Activated naive CD8-positive, alpha-beta T cell treated with anti-CD3 and anti-CD28 coated beads for 36 hours (primary cell): Measurements from ENCODE around the gene ERAP2. TPM values are rescaled to one million over a fixed set of nuclear protein-coding genes. Genes with fewer than 3 reads are reported as not detected.
A peak's percentile ranks its signal among the peaks of the same experiment; 100 is the strongest.

Source experiments
- DNase-seq: peaks from one replicate; pipeline ENCODE4 v3.0.0; 2021
- H3K27ac Mint-ChIP-seq: one replicate; pipeline ENCODE4 v1.8.0; 2022; ENCODE audit warnings: mild to moderate bottlenecking, moderate library complexity, mixed read lengths
- H3K27me3 Mint-ChIP-seq: one replicate; pipeline ENCODE4 v1.8.0; 2022; ENCODE audit warnings: mild to moderate bottlenecking, mixed read lengths
- H3K36me3 Mint-ChIP-seq: one replicate; pipeline ENCODE4 v1.8.0; 2021; ENCODE audit warnings: mild to moderate bottlenecking, mixed read lengths
- H3K4me1 Mint-ChIP-seq: one replicate; pipeline ENCODE4 v1.8.0; 2021; ENCODE audit warnings: mixed read lengths
- H3K4me3 Mint-ChIP-seq: one replicate; pipeline ENCODE4 v1.8.0; 2022; ENCODE audit warnings: mild to moderate bottlenecking, moderate library complexity, mixed read lengths
- H3K9me3 Mint-ChIP-seq: one replicate; pipeline ENCODE4 v1.8.0; 2022; ENCODE audit warnings: mixed read lengths
- total RNA-seq, 2 experiments: library from RNA; stranded (reverse); gene quantifications; one replicate each; pipeline ENCODE4 v1.2.3, GENCODE V29; 2021

The ERAP2 gene
- total RNA-seq, 2 experiments from 2014 or later, result 44.8 to 47.1 TPM

- Mint-ChIP-seq H3K27ac (no peak overlapping the region), H3K4me1 (peaks cover 73% of the 10 kb centered on the region), H3K4me3 (no peak overlapping the region), H3K36me3 (peaks cover 36% of the 10 kb centered on the region), H3K9me3 (no peaks in the 10 kb centered on the region), H3K27me3 (no peaks in the 10 kb centered on the region)
- DNase-seq, result no peak
Measured at GRCh38 chr5:96942911-96943310, 66.6 kb downstream of the ERAP2 start.

- no peaks in the 10 kb centered on the region for H3K27me3 Mint-ChIP-seq
- H3K27ac Mint-ChIP-seq, result peak overlapping the region; percentile 34
- H3K4me3 Mint-ChIP-seq, result no peak overlapping the region
- H3K4me1 Mint-ChIP-seq, result peaks cover 64% of the 10 kb centered on the region
- no peak for DNase-seq
- no peaks in the 10 kb centered on the region for H3K9me3 Mint-ChIP-seq
- peaks cover 35% of the 10 kb centered on the region for H3K36me3 Mint-ChIP-seq
Measured at GRCh38 chr5:96943799-96944198, 67.5 kb downstream of the ERAP2 start.

DNA sequence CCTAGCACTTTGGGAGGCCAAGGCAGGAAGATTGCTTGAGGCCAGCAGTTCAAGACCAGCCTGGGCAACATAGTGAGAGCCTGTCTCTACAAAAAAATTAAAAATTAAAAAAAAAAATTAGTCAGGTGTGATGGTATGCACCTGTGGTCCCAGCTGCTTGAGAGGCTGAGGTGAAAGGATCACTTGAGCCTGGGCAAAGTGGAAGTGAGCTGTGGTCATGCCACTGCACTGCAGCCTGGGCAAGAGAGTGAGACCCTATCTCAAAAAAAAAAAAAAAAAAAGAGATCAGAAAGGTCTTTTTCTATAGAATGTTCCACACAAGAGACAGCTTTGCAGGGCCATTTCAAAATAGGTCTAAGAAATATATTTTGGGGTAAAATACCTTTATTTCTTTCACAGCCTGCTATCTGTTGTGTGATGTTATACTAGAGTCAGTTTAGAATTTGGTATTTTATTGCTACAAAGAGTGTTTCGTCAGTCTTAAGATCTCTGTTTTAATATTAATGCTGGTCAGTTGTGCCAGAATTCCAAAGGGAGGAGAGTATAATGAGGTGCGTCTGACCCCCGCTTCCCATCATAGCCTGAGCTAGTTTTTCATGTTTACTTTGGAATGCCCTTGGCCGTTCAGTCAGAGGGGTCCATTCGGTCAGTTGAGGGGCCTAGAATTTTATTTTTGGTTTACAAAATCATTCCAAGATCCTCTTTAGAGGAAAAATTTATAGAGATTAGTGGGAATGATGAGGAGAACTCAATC is 69.0 kb downstream of the ERAP2 start:
- Mint-ChIP-seq H3K9me3 (peaks cover 7% of the 10 kb centered on the region), H3K4me3 (no peak overlapping the region), H3K27ac (no peak overlapping the region), H3K27me3 (no peaks in the 10 kb centered on the region), H3K4me1 (peaks cover 65% of the 10 kb centered on the region), H3K36me3 (peaks cover 49% of the 10 kb centered on the region)
- no peak for DNase-seq

DNA sequence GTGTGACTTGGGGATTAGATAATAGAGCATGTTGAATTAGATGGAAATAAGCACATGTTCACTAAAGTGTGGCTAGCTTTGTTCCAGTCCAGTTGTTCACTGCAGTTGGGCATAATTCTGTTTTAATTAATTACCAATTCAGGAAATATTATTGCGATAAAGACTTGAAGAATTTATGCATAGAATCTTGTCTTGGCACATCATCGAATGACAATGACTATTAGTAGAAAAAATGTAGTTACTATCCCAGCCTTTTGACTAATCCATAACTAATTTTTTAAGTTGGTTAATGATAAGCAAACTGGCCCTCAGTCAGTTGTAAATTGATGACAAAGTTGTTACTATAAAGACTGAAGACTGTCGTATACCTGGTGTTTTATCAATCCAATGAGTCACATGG is 70.1 kb downstream of the ERAP2 start:
- Mint-ChIP-seq H3K4me1 (peaks cover 62% of the 10 kb centered on the region), H3K4me3 (no peak overlapping the region), H3K27me3 (no peaks in the 10 kb centered on the region), H3K27ac (no peak overlapping the region), H3K9me3 (peaks cover 7% of the 10 kb centered on the region), H3K36me3 (peaks cover 52% of the 10 kb centered on the region)
- DNase-seq, result no peak

DNA sequence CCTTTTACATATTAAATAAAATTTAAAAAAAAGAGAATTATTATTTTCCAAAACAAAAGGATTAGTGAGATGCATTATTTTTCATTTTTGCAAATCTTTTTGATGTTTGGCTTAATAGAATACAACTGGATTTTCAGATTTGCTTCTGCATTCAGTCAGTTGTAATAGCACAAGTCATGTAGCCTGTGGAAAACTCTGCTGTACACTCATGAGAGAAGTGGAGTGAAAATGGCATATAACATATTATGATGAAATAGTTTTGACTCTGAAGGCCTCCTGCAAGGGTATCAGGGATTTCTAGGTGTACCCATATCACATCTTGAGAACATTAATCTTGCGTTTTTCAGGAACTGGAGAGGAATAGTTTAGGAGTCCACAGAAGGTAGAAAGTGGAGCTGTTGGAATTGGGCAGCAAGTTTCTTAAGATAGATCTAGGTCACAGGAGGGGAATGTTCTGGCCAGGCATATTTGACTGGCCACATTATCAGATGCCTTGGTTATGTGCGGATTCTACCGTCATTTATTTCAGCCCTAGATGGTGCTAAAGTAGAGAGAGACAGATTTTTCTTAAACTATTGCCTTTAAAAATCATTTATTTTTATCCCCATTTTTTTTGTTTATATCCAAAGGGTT is 75.9 kb downstream of the ERAP2 start:
- Mint-ChIP-seq H3K4me3 (no peak overlapping the region), H3K4me1 (peaks cover 58% of the 10 kb centered on the region), H3K36me3 (peaks cover 48% of the 10 kb centered on the region), H3K9me3 (peaks cover 8% of the 10 kb centered on the region), H3K27ac (peak overlapping the region; percentile 75), H3K27me3 (no peaks in the 10 kb centered on the region)
- DNase-seq, result no peak

- peaks cover 63% of the 10 kb centered on the region for H3K4me1 Mint-ChIP-seq
- no peaks in the 10 kb centered on the region for H3K27me3 Mint-ChIP-seq
- peaks cover 48% of the 10 kb centered on the region for H3K36me3 Mint-ChIP-seq
- DNase-seq, result no peak
- peak overlapping the region; percentile 75 for H3K27ac Mint-ChIP-seq
- no peak overlapping the region for H3K4me3 Mint-ChIP-seq
- H3K9me3 Mint-ChIP-seq, result peaks cover 8% of the 10 kb centered on the region
Measured at GRCh38 chr5:96952974-96953730, 76.9 kb downstream of the ERAP2 start.

GRCh38 chr5:96957254-96958049 is 81.2 kb downstream of the ERAP2 start:
- Mint-ChIP-seq H3K36me3 (peaks cover 27% of the 10 kb centered on the region), H3K4me1 (peaks cover 67% of the 10 kb centered on the region), H3K27ac (peak overlapping the region; percentile 93), H3K4me3 (peak overlapping the region; percentile 71), H3K27me3 (no peaks in the 10 kb centered on the region), H3K9me3 (peaks cover 1% of the 10 kb centered on the region)
- DNase-seq, result peak; percentile 44

DNA sequence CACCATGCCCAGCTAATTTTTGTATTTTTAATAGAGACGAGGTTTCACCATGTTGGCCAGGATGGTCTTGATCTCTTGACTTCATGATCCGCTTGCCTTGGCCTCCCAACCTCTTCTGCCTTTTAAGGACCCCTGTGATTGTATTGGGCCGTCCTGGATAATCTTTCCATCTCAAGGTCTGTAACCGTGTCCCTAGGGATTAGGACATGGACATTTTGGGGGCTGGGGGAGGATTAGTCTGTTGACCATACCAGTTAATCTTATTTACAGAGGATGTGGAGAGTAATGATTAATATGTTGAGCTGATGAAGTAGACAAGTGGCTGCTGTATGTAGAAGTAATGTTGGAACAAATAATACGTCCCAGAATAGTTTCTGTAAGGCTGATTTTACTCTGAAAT is 82.7 kb downstream of the ERAP2 start:
- Mint-ChIP-seq H3K4me1 (peaks cover 67% of the 10 kb centered on the region), H3K36me3 (peaks cover 36% of the 10 kb centered on the region), H3K4me3 (peak overlapping the region; percentile 71), H3K27me3 (no peaks in the 10 kb centered on the region), H3K27ac (peak overlapping the region; percentile 93), H3K9me3 (peaks cover 1% of the 10 kb centered on the region)
- DNase-seq, result no peak

- no peak for DNase-seq
- Mint-ChIP-seq H3K9me3 (peaks cover 3% of the 10 kb centered on the region), H3K4me3 (no peak overlapping the region), H3K36me3 (peaks cover 35% of the 10 kb centered on the region), H3K27me3 (no peaks in the 10 kb centered on the region), H3K27ac (peak overlapping the region; percentile 94), H3K4me1 (peaks cover 73% of the 10 kb centered on the region)
Measured at GRCh38 chr5:96961053-96961452, 84.8 kb downstream of the ERAP2 start.

DNA sequence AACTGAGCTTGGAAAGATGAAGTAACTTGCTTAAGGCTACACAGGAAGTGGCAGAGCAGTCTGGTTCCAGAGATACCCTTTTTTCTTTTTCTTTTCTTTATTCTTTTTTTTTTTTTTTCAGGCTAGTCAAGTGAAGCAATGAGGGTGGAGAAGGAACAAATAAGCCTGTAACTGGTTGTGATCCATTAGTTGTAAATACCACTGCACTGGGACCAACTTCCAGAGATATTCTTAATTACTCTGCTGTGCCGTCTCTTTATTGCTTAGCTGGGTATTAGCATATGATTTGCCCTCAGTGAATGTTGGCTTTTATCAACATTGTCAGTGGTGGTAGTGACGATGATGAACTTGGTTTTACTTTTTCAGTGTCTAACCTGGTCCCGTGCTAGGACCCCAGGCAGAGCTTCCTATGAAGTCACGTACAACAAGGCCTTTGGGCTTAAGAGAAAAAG is 86.3 kb downstream of the ERAP2 start:
- peaks cover 72% of the 10 kb centered on the region for H3K4me1 Mint-ChIP-seq
- peak overlapping the region; percentile 94 for H3K27ac Mint-ChIP-seq
- H3K27me3 Mint-ChIP-seq, result no peaks in the 10 kb centered on the region
- peaks cover 39% of the 10 kb centered on the region for H3K36me3 Mint-ChIP-seq
- H3K9me3 Mint-ChIP-seq, result peaks cover 8% of the 10 kb centered on the region
- no peak for DNase-seq
- peak overlapping the region; percentile 72 for H3K4me3 Mint-ChIP-seq

- Mint-ChIP-seq H3K4me1 (peaks cover 72% of the 10 kb centered on the region), H3K27me3 (no peaks in the 10 kb centered on the region)
- peak; percentile 23 for DNase-seq
Measured at GRCh38 chr5:96963267-96963666, 87.0 kb downstream of the ERAP2 start.

GRCh38 chr5:96966801-96967200 is 90.5 kb downstream of the ERAP2 start:
- DNase-seq, result no peak
- Mint-ChIP-seq H3K36me3 (peaks cover 32% of the 10 kb centered on the region), H3K27ac (no peak overlapping the region), H3K4me1 (peaks cover 78% of the 10 kb centered on the region), H3K27me3 (no peaks in the 10 kb centered on the region), H3K4me3 (no peak overlapping the region), H3K9me3 (peaks cover 8% of the 10 kb centered on the region)

More at GRCh38 chr5:96963267-96963666, 87.0 kb downstream of the ERAP2 start:
- Mint-ChIP-seq H3K9me3 (peaks cover 8% of the 10 kb centered on the region), H3K36me3 (peaks cover 37% of the 10 kb centered on the region), H3K4me3 (peak overlapping the region; percentile 72), H3K27ac (peak overlapping the region; percentile 94)

DNA sequence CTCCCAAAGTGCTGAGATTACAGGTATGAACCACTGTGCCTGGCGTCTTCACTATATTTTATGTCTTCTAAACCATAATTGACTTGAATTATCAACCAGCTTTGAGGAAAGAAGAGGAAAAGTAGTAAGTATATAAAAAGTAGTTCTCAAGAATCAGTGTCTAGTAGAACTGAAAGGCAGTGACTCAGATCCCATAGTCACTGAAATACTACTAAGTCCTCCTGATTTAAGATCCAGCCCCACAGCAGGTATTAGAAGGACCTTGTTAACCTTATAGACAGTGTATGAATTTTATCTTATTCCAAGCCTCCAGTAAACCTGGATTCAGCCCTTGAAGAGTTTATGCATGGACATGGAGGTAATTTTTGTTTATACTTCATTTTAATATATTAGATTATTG is 91.1 kb downstream of the ERAP2 start:
- peaks cover 81% of the 10 kb centered on the region for H3K4me1 Mint-ChIP-seq
- no peak for DNase-seq
- no peak overlapping the region for H3K27ac Mint-ChIP-seq
- H3K4me3 Mint-ChIP-seq, result no peak overlapping the region
- H3K9me3 Mint-ChIP-seq, result peaks cover 8% of the 10 kb centered on the region
- no peaks in the 10 kb centered on the region for H3K27me3 Mint-ChIP-seq
- peaks cover 32% of the 10 kb centered on the region for H3K36me3 Mint-ChIP-seq

DNA sequence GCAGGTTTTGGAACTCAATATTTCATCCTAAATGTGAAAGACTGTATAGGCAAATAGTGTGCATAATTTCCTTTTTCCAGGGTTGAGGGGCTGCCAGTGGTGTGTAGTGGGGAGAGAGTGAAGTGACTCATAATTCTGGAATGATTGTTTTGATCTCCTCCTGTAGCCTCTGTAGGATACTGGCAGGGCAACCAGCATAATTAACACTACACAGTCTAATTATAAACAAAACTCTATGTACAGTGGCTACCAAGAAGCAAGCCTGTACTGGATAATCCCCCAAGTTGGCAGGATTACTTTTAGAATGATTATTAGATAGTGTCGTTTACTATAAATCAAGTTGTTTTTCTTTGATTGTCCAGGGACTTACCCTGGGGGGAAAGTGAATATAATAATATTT is 91.8 kb downstream of the ERAP2 start:
- no peak overlapping the region for H3K4me3 Mint-ChIP-seq
- no peaks in the 10 kb centered on the region for H3K27me3 Mint-ChIP-seq
- H3K27ac Mint-ChIP-seq, result no peak overlapping the region

More for the DNA sequence above, 91.8 kb downstream of the ERAP2 start:
- H3K9me3 Mint-ChIP-seq, result peaks cover 8% of the 10 kb centered on the region
- H3K4me1 Mint-ChIP-seq, result peaks cover 81% of the 10 kb centered on the region
- no peak for DNase-seq
- peaks cover 30% of the 10 kb centered on the region for H3K36me3 Mint-ChIP-seq
